ENCODE measurements around the gene GLS2.
A peak's percentile ranks its signal among the peaks of the same experiment; 100 is the strongest.
"Not testable (repeated sequence)": the region's sequence is repeated elsewhere in the genome, so short reads cannot be mapped to it uniquely, and the experiment has no call there.

The GLS2 gene

GRCh38 chr12:56488041-56488955, at the start of gene GLS2:
Gene GLS2, minus strand, starts transcription at chr12:56488161. Its CDS starts 43 bp downstream, at chr12:56488118.
- peak; percentile 70 for DNase-seq

GRCh38 chr12:56537546-56537945, 49.6 kb upstream of the GLS2 start:
- no peak for DNase-seq

GRCh38 chr12:56530390-56531055, 42.6 kb upstream of the GLS2 start:
- no peak for DNase-seq

GRCh38 chr12:56529656-56530055, 41.7 kb upstream of the GLS2 start:
- no peak for DNase-seq

- no peak for DNase-seq
These were observed 40.9 kb upstream of the GLS2 start for GRCh38 chr12:56528846-56529245.

GRCh38 chr12:56522411-56523193, 34.6 kb upstream of the GLS2 start:
- DNase-seq, result no peak

GRCh38 chr12:56521590-56522371, 33.8 kb upstream of the GLS2 start, which contains the start of gene RBMS2:
Gene RBMS2, plus strand, starts transcription at chr12:56521820. Its CDS starts 204 bp downstream, at chr12:56522024.
- no peak for DNase-seq

- DNase-seq, result no peak
These were observed 33.2 kb upstream of the GLS2 start for GRCh38 chr12:56521209-56521589.

GRCh38 chr12:56520506-56520905, 32.5 kb upstream of the GLS2 start:
- no peak for DNase-seq

- DNase-seq, result no peak
These were observed 32.1 kb upstream of the GLS2 start for GRCh38 chr12:56520048-56520447.

GRCh38 chr12:56518570-56518969, 30.6 kb upstream of the GLS2 start:
- no peak for DNase-seq

GRCh38 chr12:56517854-56518253, 29.9 kb upstream of the GLS2 start:
- no peak for DNase-seq

- DNase-seq, result not testable (repeated sequence)
These were observed 26.0 kb upstream of the GLS2 start for GRCh38 chr12:56514014-56514318.

- DNase-seq, result no peak
These were observed 22.8 kb upstream of the GLS2 start for GRCh38 chr12:56510786-56511185.

GRCh38 chr12:56499879-56500278, 11.9 kb upstream of the GLS2 start:
- DNase-seq, result not testable (repeated sequence)

GRCh38 chr12:56499452-56499851, 11.5 kb upstream of the GLS2 start:
- DNase-seq, result not testable (repeated sequence)

- DNase-seq, result not testable (repeated sequence)
These were observed 10.4 kb upstream of the GLS2 start for GRCh38 chr12:56498126-56498902.

GRCh38 chr12:56496704-56497103, 8.7 kb upstream of the GLS2 start:
- not testable (repeated sequence) for DNase-seq

- DNase-seq, result not testable (repeated sequence)
These were observed 6.5 kb upstream of the GLS2 start for GRCh38 chr12:56494481-56494880.

GRCh38 chr12:56494106-56494415, 6.1 kb upstream of the GLS2 start:
- not testable (repeated sequence) for DNase-seq

- DNase-seq, result not testable (repeated sequence)
These were observed 5.6 kb upstream of the GLS2 start for GRCh38 chr12:56493409-56494105.
